ENCODE measurements around the gene RAVER1. TPM values are rescaled to one million over a fixed set of nuclear protein-coding genes. Genes with fewer than 3 reads are reported as not detected.

The RAVER1 gene
- total RNA-seq, 6 donors from 2014 or later: 17.8 to 49.9 (median 37.2) TPM

GRCh38 chr19:10288662-10289166 is 44.6 kb downstream of the RAVER1 start:
- 3% methylated on average over 8 to 22 of the region's 23 CpGs for WGBS, 2 donors
- peak overlapping the region; percentile 15 to 82 (median 46) for H3K27ac ChIP-seq
- ATAC-seq (ENCODE audit: low FRiP score in 2 of 2): no peak

DNA sequence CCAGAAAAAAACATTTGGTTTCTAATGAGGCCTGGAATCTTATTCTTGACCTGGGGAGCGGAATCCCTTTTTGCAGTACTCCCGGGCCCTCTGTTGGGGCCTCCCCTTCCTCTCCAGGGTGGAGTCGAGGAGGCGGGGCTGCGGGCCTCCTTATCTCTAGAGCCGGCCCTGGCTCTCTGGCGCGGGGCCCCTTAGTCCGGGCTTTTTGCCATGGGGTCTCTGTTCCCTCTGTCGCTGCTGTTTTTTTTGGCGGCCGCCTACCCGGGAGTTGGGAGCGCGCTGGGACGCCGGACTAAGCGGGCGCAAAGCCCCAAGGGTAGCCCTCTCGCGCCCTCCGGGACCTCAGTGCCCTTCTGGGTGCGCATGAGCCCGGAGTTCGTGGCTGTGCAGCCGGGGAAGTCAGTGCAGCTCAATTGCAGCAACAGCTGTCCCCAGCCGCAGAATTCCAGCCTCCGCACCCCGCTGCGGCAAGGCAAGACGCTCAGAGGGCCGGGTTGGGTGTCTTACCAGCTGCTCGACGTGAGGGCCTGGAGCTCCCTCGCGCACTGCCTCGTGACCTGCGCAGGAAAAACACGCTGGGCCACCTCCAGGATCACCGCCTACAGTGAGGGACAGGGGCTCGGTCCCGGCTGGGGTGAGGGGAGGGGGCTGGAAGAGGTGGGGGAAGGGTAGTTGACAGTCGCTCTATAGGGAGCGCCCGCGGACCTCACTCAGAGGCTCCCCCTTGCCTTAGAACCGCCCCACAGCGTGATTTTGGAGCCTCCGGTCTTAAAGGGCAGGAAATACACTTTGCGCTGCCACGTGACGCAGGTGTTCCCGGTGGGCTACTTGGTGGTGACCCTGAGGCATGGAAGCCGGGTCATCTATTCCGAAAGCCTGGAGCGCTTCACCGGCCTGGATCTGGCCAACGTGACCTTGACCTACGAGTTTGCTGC is 46.3 kb downstream of the RAVER1 start, which contains the start of gene ICAM4:
TSS of gene ICAM4 (plus strand) at position 153 of the 935 bp plus-strand sequence. CDS start at position 211, 58 bp downstream.
- Histone ChIP-seq H3K36me3 (peaks cover 21 to 43% (median 36%) of the 10 kb centered on the region in 4 donors), H3K27me3 (peaks cover 0 to 13% (median 7%) of the 10 kb centered on the region in 4 donors), H3K4me3 (peak within 1 kb of the TSS in 3 of 4 donors; percentile 32 to 64 (median 43)), H3K9me3 (no peaks in the 10 kb centered on the region), H3K4me1 (peaks cover 78 to 100% (median 99%) of the 10 kb centered on the region in 4 donors), H3K27ac (peak within 1 kb of the TSS; percentile 76 to 85 (median 78))
- WGBS, 2 donors: 0 to 7% methylated on average over 23 to 46 of the region's 59 CpGs
- TF ChIP-seq EP300 (IDR thresholded peaks at IDR 0.05): no peak
- peak; percentile 55 to 58 for TF ChIP-seq POLR2AphosphoS5 (IDR thresholded peaks at IDR 0.05)
- TF ChIP-seq POLR2A (IDR thresholded peaks at IDR 0.05): peak in 2 of 4 donors; percentile 35 to 56
- ATAC-seq (ENCODE audit: low FRiP score in 2 of 2) (peak; percentile 31 to 58), DNase-seq (peak; percentile 80 to 91)

More at GRCh38 chr19:10288662-10289166, 44.6 kb downstream of the RAVER1 start:
- H3K4me1 ChIP-seq: peaks cover 94 to 100% (median 99%) of the 10 kb centered on the region in 4 donors
- no peak for TF ChIP-seq EP300 (IDR thresholded peaks at IDR 0.05)
- TF ChIP-seq POLR2A (IDR thresholded peaks at IDR 0.05): no peak
- TF ChIP-seq POLR2AphosphoS5 (IDR thresholded peaks at IDR 0.05): no peak
- TF ChIP-seq, protein P1, sequence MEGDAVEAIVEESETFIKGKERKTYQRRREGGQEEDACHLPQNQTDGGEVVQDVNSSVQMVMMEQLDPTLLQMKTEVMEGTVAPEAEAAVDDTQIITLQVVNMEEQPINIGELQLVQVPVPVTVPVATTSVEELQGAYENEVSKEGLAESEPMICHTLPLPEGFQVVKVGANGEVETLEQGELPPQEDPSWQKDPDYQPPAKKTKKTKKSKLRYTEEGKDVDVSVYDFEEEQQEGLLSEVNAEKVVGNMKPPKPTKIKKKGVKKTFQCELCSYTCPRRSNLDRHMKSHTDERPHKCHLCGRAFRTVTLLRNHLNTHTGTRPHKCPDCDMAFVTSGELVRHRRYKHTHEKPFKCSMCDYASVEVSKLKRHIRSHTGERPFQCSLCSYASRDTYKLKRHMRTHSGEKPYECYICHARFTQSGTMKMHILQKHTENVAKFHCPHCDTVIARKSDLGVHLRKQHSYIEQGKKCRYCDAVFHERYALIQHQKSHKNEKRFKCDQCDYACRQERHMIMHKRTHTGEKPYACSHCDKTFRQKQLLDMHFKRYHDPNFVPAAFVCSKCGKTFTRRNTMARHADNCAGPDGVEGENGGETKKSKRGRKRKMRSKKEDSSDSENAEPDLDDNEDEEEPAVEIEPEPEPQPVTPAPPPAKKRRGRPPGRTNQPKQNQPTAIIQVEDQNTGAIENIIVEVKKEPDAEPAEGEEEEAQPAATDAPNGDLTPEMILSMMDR (IDR thresholded peaks at IDR 0.05): no peak
- H3K4me3 ChIP-seq: peak overlapping the region in 3 of 4 donors; percentile 39 to 64 (median 54)
- no peaks in the 10 kb centered on the region for H3K9me3 ChIP-seq
- DNase-seq: peak; percentile 68 to 90
- peaks cover 15 to 26% (median 24%) of the 10 kb centered on the region in 4 donors for H3K36me3 ChIP-seq
- peaks cover 0 to 25% (median 15%) of the 10 kb centered on the region in 4 donors for H3K27me3 ChIP-seq

DNA sequence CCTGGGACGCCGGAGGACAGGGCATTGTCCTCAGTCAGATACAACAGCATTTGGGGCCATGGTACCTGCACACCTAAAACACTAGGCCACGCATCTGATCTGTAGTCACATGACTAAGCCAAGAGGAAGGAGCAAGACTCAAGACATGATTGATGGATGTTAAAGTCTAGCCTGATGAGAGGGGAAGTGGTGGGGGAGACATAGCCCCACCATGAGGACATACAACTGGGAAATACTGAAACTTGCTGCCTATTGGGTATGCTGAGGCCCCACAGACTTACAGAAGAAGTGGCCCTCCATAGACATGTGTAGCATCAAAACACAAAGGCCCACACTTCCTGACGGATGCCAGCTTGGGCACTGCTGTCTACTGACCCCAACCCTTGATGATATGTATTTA is 47.9 kb downstream of the RAVER1 start:
- ATAC-seq (ENCODE audit: low FRiP score in 2 of 2): no peak

GRCh38 chr19:10284960-10285278 is 48.4 kb downstream of the RAVER1 start:
- no peaks in the 10 kb centered on the region for H3K9me3 ChIP-seq
- peak overlapping the region; percentile 74 to 77 (median 75) for H3K27ac ChIP-seq
- DNase-seq (peak in 1 of 2 donors; percentile 61), ATAC-seq (ENCODE audit: low FRiP score in 2 of 2) (no peak)
- peaks cover 62 to 93% (median 84%) of the 10 kb centered on the region in 4 donors for H3K4me1 ChIP-seq
- peaks cover 0 to 7% (median 5%) of the 10 kb centered on the region in 4 donors for H3K27me3 ChIP-seq
- peaks cover 21 to 62% (median 47%) of the 10 kb centered on the region in 4 donors for H3K36me3 ChIP-seq
- no peak for TF ChIP-seq POLR2AphosphoS5 (IDR thresholded peaks at IDR 0.05)
- TF ChIP-seq EP300 (IDR thresholded peaks at IDR 0.05): no peak
- TF ChIP-seq, protein P1 (IDR thresholded peaks at IDR 0.05): no peak
- no peak for TF ChIP-seq POLR2A (IDR thresholded peaks at IDR 0.05)
- peak overlapping the region in 1 of 4 donors; percentile 34 for H3K4me3 ChIP-seq
- WGBS, 2 donors: 90 to 92% methylated on average over 8 to 12 of the region's 13 CpGs

More for the DNA sequence above, 47.9 kb downstream of the RAVER1 start:
- TF ChIP-seq, protein P1 (IDR thresholded peaks at IDR 0.05): no peak
- TF ChIP-seq POLR2AphosphoS5 (IDR thresholded peaks at IDR 0.05) (no peak), POLR2A (IDR thresholded peaks at IDR 0.05) (no peak), EP300 (IDR thresholded peaks at IDR 0.05) (no peak)
- Histone ChIP-seq H3K36me3 (peaks cover 21 to 57% (median 43%) of the 10 kb centered on the region in 4 donors), H3K4me3 (peak overlapping the region in 1 of 4 donors; percentile 34), H3K27me3 (peaks cover 0 to 8% (median 6%) of the 10 kb centered on the region in 4 donors), H3K9me3 (no peaks in the 10 kb centered on the region), H3K27ac (peak overlapping the region in 3 of 4 donors; percentile 76 to 85 (median 77)), H3K4me1 (peaks cover 62 to 93% (median 85%) of the 10 kb centered on the region in 4 donors)
- DNase-seq: no peak
- WGBS, 2 donors: 76 to 85% methylated on average over 2 of the region's 4 CpGs
